ENCODE data around the gene MINDY4. TPM values are rescaled to one million over a fixed set of nuclear protein-coding genes. Genes with fewer than 3 reads are reported as not detected.

Gene MINDY4
- total and polyA plus RNA-seq, 2 of the 8 experiments (the other 6 are each of a cell fraction or from before 2014, with no cell fraction given), result 1.3 to 3.6 TPM

DNA sequence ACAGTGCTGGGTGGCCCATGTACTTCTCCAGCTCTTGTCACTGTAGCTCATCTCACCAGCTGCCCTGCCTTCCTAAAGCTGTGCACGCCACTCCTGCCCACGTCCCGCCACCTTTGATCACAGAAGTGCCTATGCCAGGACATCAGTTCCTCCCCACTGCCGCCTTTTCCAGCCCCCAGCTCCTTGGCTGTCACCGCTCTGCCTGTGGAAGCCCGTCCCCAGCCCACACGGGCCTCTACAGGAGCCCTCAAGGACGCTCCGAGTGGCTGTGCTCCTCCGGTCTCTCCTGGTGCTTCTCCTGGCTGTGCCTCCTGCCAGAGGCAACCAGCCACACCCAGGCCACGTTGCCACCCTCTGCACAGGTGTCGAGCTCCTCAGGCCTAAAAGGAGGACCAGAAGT lies 38.6 kb upstream of the MINDY4 start:
- POLR2A ChIA-PET (ENCODE audit: partially characterized antibody), result no interaction called here
- H2BK12ac ChIP-seq (ENCODE audit: low read depth, low read length), result no peak overlapping the region
- H3K14ac ChIP-seq (ENCODE audit: insufficient read length), result no peak overlapping the region
- no peaks in the 10 kb centered on the region; the same call in 1 of the 2 replicates for H3K79me1 ChIP-seq (ENCODE audit: low read depth, low read length)
- no peak overlapping the region for H2BK20ac ChIP-seq (ENCODE audit: low read length)
- CTCF ChIA-PET (ENCODE audit: partially characterized antibody), result interaction anchor here (1.0 to 2.1 kb wide), 5 partner anchors 10 to 64 kb away, joined by 3 to 6 read pairs (median 3); no protein-coding TSS in a partner anchor
- H3K79me2 ChIP-seq (ENCODE audit: control insufficient read depth in 1 of 2, insufficient read depth in 2 of 2, low read length in 2 of 2), result no peaks in the 10 kb centered on the region
- DNase-seq (ENCODE audit: low read depth in 1 of 2, low spot score in 2 of 2), result no peak
- H3K23ac ChIP-seq (ENCODE audit: insufficient read length), result no peak overlapping the region
- no peaks in the 10 kb centered on the region for H4K20me1 ChIP-seq (replicated peaks in 1 of 2; ENCODE audit: control insufficient read depth in 1 of 2, insufficient read depth in 2 of 2, low read length in 2 of 2)
- WGBS, 2 experiments (ENCODE audit: extremely low coverage in 1 of 2, insufficient coverage in 1 of 2, insufficient read length in 1 of 2, insufficient replicate concordance in 2 of 2, low coverage in 1 of 2, low lambda C conversion rate in 2 of 2, missing lambda C conversion rate in 1 of 2), result 92% methylated on average over 12 of the region's 12 CpGs; no CpG with 5 or more reads in 1 of the 2 experiments
- H4K91ac ChIP-seq (replicated peaks; ENCODE audit: insufficient read length, low read length), result no peak overlapping the region
- H3K23me2 ChIP-seq (ENCODE audit: low read depth, low read length), result no peaks in the 10 kb centered on the region
- H3K36me3 ChIP-seq (ENCODE audit: control insufficient read depth in 2 of 4, insufficient read depth in 4 of 4, low read length in 3 of 4), result no peaks in the 10 kb centered on the region
- no peak overlapping the region for H2BK120ac ChIP-seq (replicated peaks; ENCODE audit: low read depth, low read length)
- no peak overlapping the region for H2BK15ac ChIP-seq (ENCODE audit: low read length)
- no peak overlapping the region for H2AFZ ChIP-seq (ENCODE audit: low read length)
- no peak overlapping the region for H3K27ac ChIP-seq (ENCODE audit: low read depth, low read length)
- no peak overlapping the region for H3K9ac ChIP-seq (replicated peaks in 1 of 4; ENCODE audit: extremely low read depth in 1 of 4, low read depth in 3 of 4, low read length in 3 of 4)
- H3K56ac ChIP-seq (replicated peaks; ENCODE audit: insufficient read length, low read depth, low read length), result no peak overlapping the region
- no peak overlapping the region for H4K8ac ChIP-seq (ENCODE audit: extremely low read depth, insufficient read depth, low read length)
- H3K4me1 ChIP-seq (replicated peaks in 1 of 4; ENCODE audit: control insufficient read depth in 3 of 4, insufficient read depth in 4 of 4, low read length in 3 of 4), result peaks cover 0 to 12% (median 5%) of the 10 kb centered on the region in 4 experiments; a peak in 6 of 7 replicates
- no peak overlapping the region for H2BK5ac ChIP-seq (ENCODE audit: low read depth, low read length)
- H3K4me3 ChIP-seq (ENCODE audit: extremely low read depth in 1 of 4, insufficient read depth in 2 of 4, low read depth in 3 of 4, low read length in 4 of 4), result no peak overlapping the region
- no peaks in the 10 kb centered on the region for H3K9me3 ChIP-seq (ENCODE audit: insufficient read depth in 2 of 2, low read depth in 1 of 2, low read length in 1 of 2)
- no peak overlapping the region for H3K18ac ChIP-seq (ENCODE audit: extremely low read depth, low read length)
- H3K4me2 ChIP-seq (ENCODE audit: insufficient read depth in 1 of 2, low read depth in 2 of 2, low read length in 2 of 2), result no peak overlapping the region
- no peak overlapping the region for H2AK5ac ChIP-seq (ENCODE audit: low read depth, low read length)
- H4K5ac ChIP-seq (ENCODE audit: insufficient read length, low read depth, low read length), result no peak overlapping the region
- H3K4ac ChIP-seq (replicated peaks; ENCODE audit: insufficient read length, low read depth, low read length), result no peak overlapping the region
- no peak for FAIRE-seq
- no peaks in the 10 kb centered on the region for H3K27me3 ChIP-seq (replicated peaks in 1 of 4; ENCODE audit: control insufficient read depth in 3 of 4, extremely low read depth in 1 of 4, insufficient read depth in 3 of 4, low read length in 3 of 4)
- no peak for TF ChIP-seq EP300 (IDR thresholded peaks at IDR 0.05; ENCODE audit: borderline replicate concordance in 1 of 2, low read depth in 2 of 2, low read length in 2 of 2)
- no peak for TF ChIP-seq KDM4A (IDR thresholded peaks at IDR 0.05; ENCODE audit: low read depth, low read length, severe bottlenecking)
- TF ChIP-seq RFX5 (IDR thresholded peaks at IDR 0.05; ENCODE audit: borderline replicate concordance, low read depth, low read length), result no peak
- TF ChIP-seq SAP30 (IDR thresholded peaks at IDR 0.05; ENCODE audit: insufficient read depth, insufficient replicate concordance, low read length), result no peak
- no peak for TF ChIP-seq GTF2F1 (IDR thresholded peaks at IDR 0.05; ENCODE audit: borderline replicate concordance, low read depth, low read length)
- TF ChIP-seq CEBPB (IDR thresholded peaks at IDR 0.05; ENCODE audit: low read depth, low read length), result no peak
- TF ChIP-seq HDAC6 (IDR thresholded peaks at IDR 0.05; ENCODE audit: low read depth, low read length), result no peak
- no peak for TF ChIP-seq MAFK (IDR thresholded peaks at IDR 0.05; ENCODE audit: low read depth, low read length)
- TF ChIP-seq CHD1 (IDR thresholded peaks at IDR 0.05; ENCODE audit: low read depth, low read length), result no peak
- TF ChIP-seq SRF (IDR thresholded peaks at IDR 0.05; ENCODE audit: low read depth, low read length), result no peak
- TF ChIP-seq TEAD4 (IDR thresholded peaks at IDR 0.05; ENCODE audit: low read depth, low read length), result no peak
- no peak for TF ChIP-seq SUZ12 (IDR thresholded peaks at IDR 0.05; ENCODE audit: low read length)
- no peak for TF ChIP-seq SIX5 (IDR thresholded peaks at IDR 0.05; ENCODE audit: low read depth, low read length)
- no peak for TF ChIP-seq POLR2AphosphoS5 (IDR thresholded peaks at IDR 0.05; ENCODE audit: low read depth, low read length)
- TF ChIP-seq JUN (IDR thresholded peaks at IDR 0.05; ENCODE audit: low read depth, low read length), result no peak

Measured in H1 (cell line).